B cell (primary cell): ENCODE measurements around the gene CHPF2. TPM values are rescaled to one million over a fixed set of nuclear protein-coding genes. Genes with fewer than 3 reads are reported as not detected.

Experiments used
- ATAC-seq: fragments of 200-7000 bp; cut with Tn5 transposase; one replicate; pipeline ENCODE4 v1.10.0; 2021; ENCODE audit warnings: low read depth, mild to moderate bottlenecking, moderate number of reproducible peaks, moderate library complexity
- CTCF ChIA-PET: fragments of 350-600 bp; sonication (Branson Sonifier 250); formaldehyde crosslinking; loops from one replicate; lab custom pipeline; 2021; ENCODE audit warnings: antibody characterized with exemption, inconsistent platforms; lab: Charles Lee
- POLR2A ChIA-PET: fragments of 350-600 bp; sonication (Branson Sonifier 250); formaldehyde crosslinking; loops from one replicate; lab custom pipeline; 2021; ENCODE audit warnings: antibody characterized with exemption; lab: Charles Lee
- DNase-seq: peaks from one replicate; pipeline ENCODE4 v3.0.0; 2013
- H2AFZ ChIP-seq: 2 replicates; pipeline ENCODE4 v1.6.1; 2012; ENCODE audit warnings: mild to moderate bottlenecking, low read depth, low read length; ENCODE audit not compliant: insufficient read depth, poor library complexity, severe bottlenecking
- H3K27ac ChIP-seq, 2 donors: 1 replicate in 1 of 2; 2 replicates in 1 of 2; pipeline ENCODE4 v1.5.1; 2012 to 2013; ENCODE audit warnings: low read length in 2 of 2, mild to moderate bottlenecking in 2 of 2, moderate library complexity in 1 of 2
- H3K27me3 ChIP-seq, 4 experiments: fragments of 200-600 bp in 1 of 4; sonication (generic) in 1 of 4; replicated peaks in 1 of 4; 1 replicate in 2 of 4; 2 replicates in 2 of 4; pipeline versions ENCODE4 v1.6.1 to v1.7.0; 2013 to 2016; ENCODE audit warnings: low read length in 3 of 4, mild to moderate bottlenecking in 2 of 4, mixed read lengths in 1 of 4, moderate library complexity in 1 of 4; ENCODE audit not compliant: insufficient read depth in 4 of 4, control insufficient read depth in 3 of 4; ENCODE audit errors: control extremely low read depth in 1 of 4
- H3K36me3 ChIP-seq, 2 experiments: replicated peaks in 1 of 2; 1 replicate in 1 of 2; 2 replicates in 1 of 2; pipeline versions ENCODE4 v1.6.1 to v1.7.1; 2013; ENCODE audit warnings: low read length in 1 of 2; ENCODE audit not compliant: insufficient read depth in 2 of 2, control insufficient read depth in 1 of 2; ENCODE audit errors: control extremely low read depth in 1 of 2, extremely low read depth in 1 of 2
- H3K4me1 ChIP-seq, 2 donors: fragments of 200-600 bp in 1 of 2; sonication (generic) in 1 of 2; 1 replicate in 1 of 2; 2 replicates in 1 of 2; pipeline versions ENCODE4 v1.5.1 to v1.6.1; 2013 to 2017; ENCODE audit warnings: low read length in 2 of 2; ENCODE audit not compliant: control insufficient read depth in 2 of 2, insufficient read depth in 2 of 2
- H3K4me2 ChIP-seq: replicated peaks from 2 replicates; pipeline ENCODE3; 2012; ENCODE audit warnings: mild to moderate bottlenecking, low read depth, low read length; ENCODE audit not compliant: poor library complexity, severe bottlenecking
- H3K4me3 ChIP-seq, 5 experiments: fragments of 200-600 bp in 1 of 5; sonication (generic) in 1 of 5; 1 replicate in 3 of 5; 2 replicates in 2 of 5; pipeline versions ENCODE4 v1.5.1 to v1.7.0; 2011 to 2016; ENCODE audit warnings: low read length in 4 of 5, mild to moderate bottlenecking in 4 of 5, low read depth in 2 of 5, control low read depth in 1 of 5, moderate library complexity in 1 of 5; ENCODE audit not compliant: insufficient read depth in 1 of 5; ENCODE audit errors: control extremely low read depth in 1 of 5, extremely low read depth in 1 of 5
- H3K79me2 ChIP-seq: fragments of 200-600 bp; sonication (generic); one replicate; pipeline ENCODE4 v1.6.0; 2016; ENCODE audit warnings: low read length; ENCODE audit not compliant: control insufficient read depth, insufficient read depth
- H3K9ac ChIP-seq: fragments of 200-600 bp; sonication (generic); 2 replicates; pipeline ENCODE4 v1.6.1; 2017; ENCODE audit warnings: mild to moderate bottlenecking, low read length, moderate library complexity
- H3K9me3 ChIP-seq, 3 donors: one replicate each; pipeline versions ENCODE4 v1.6.1 to v1.7.1; 2013; ENCODE audit warnings: low read length in 2 of 3; ENCODE audit not compliant: control insufficient read depth in 2 of 3, insufficient read depth in 1 of 3; ENCODE audit errors: control extremely low read depth in 1 of 3
- H4K20me1 ChIP-seq: 2 replicates; pipeline ENCODE4 v1.6.0; 2012; ENCODE audit warnings: mild to moderate bottlenecking, low read length; ENCODE audit not compliant: insufficient read depth, control insufficient read depth, poor library complexity, severe bottlenecking
- H3K27ac Mint-ChIP-seq: one replicate; pipeline ENCODE4 v1.8.0; 2021; ENCODE audit warnings: mixed read lengths
- H3K27me3 Mint-ChIP-seq: one replicate; pipeline ENCODE4 v1.8.0; 2021; ENCODE audit warnings: mixed read lengths
- H3K4me1 Mint-ChIP-seq: one replicate; pipeline ENCODE4 v1.8.0; 2021; ENCODE audit warnings: mixed read lengths
- H3K4me3 Mint-ChIP-seq: one replicate; pipeline ENCODE4 v1.8.0; 2021; ENCODE audit warnings: mixed read lengths
- H3K9me3 Mint-ChIP-seq: one replicate; pipeline ENCODE4 v1.8.0; 2022; ENCODE audit warnings: mixed read lengths; ENCODE audit not compliant: insufficient read depth
- CTCF ChIP-seq: fragments of 200-600 bp; IDR thresholded peaks from one replicate; pipeline ENCODE4 v1.8.0; 2022; ENCODE audit warnings: antibody characterized with exemption, mild to moderate bottlenecking
- EZH2 ChIP-seq: IDR thresholded peaks from 2 replicates; pipeline ENCODE4 v1.6.1; 2012; ENCODE audit warnings: borderline replicate concordance, low read depth, mild to moderate bottlenecking, moderate library complexity, low read length; ENCODE audit not compliant: insufficient read depth, poor library complexity, severe bottlenecking
- WGBS: methylation state at CpG from one replicate; pipeline ENCODE4 v1.1.5; 2013; ENCODE audit warnings: missing lambda C conversion rate; ENCODE audit not compliant: insufficient coverage; 5-methylcytosine and 5-hydroxymethylcytosine counted together
- intact Hi-C: fragments of 100-400 bp; cut with micrococcal nuclease; formaldehyde crosslinking; loops from one replicate; pipeline ENCODE4 v1.10.0; 2022
- polyA plus RNA-seq: library from polyadenylated mRNA; depleted of rRNA; stranded (reverse); fragments of >200 nt; gene quantifications from 2 replicates; pipeline ENCODE4 v1.2.3, GENCODE V29; 2012
- total RNA-seq, 2 donors: library from RNA; stranded (reverse); fragments of 120-200 nt in 1 of 2; gene quantifications; 1 replicate in 1 of 2; 2 replicates in 1 of 2; pipeline versions ENCODE4 v1.2.3 to v1.2.4, GENCODE V29; 2013 to 2022

The CHPF2 gene
- total and polyA plus RNA-seq, 2 donors (not counting 1 experiment from before 2014, with no cell fraction given) = 39.4 to 39.9 TPM

GRCh38 chr7:151215396-151215795 lies 16.9 kb upstream of the CHPF2 start:
- no peaks in the 10 kb centered on the region for H3K4me1 ChIP-seq
- no peaks in the 10 kb centered on the region for H3K27me3 ChIP-seq
- Mint-ChIP-seq H3K9me3 (no peaks in the 10 kb centered on the region), H3K4me1 (no peaks in the 10 kb centered on the region), H3K27me3 (no peaks in the 10 kb centered on the region), H3K4me3 (no peak overlapping the region), H3K27ac (no peak overlapping the region)
- no peak overlapping the region for H3K27ac ChIP-seq
- CTCF ChIA-PET = no interaction called here
- POLR2A ChIA-PET = no interaction called here
- intact Hi-C loops = no loop called here
- WGBS = 100% methylated on average over 4 of the region's 5 CpGs
- no peaks in the 10 kb centered on the region for H3K79me2 ChIP-seq
- no peak overlapping the region for H3K4me2 ChIP-seq
- TF ChIP-seq CTCF (no peak), EZH2 (no peak)
- H3K4me3 ChIP-seq = no peak overlapping the region
- no peaks in the 10 kb centered on the region for H3K9me3 ChIP-seq
- H3K36me3 ChIP-seq = peaks cover 0 to 64% of the 10 kb centered on the region in 2 experiments
- no peak for DNase-seq
- no peaks in the 10 kb centered on the region for H4K20me1 ChIP-seq
- H3K9ac ChIP-seq = no peak overlapping the region
- ATAC-seq = no peak
- H2AFZ ChIP-seq = no peak overlapping the region

- H3K27ac Mint-ChIP-seq = no peak overlapping the region
- H3K79me2 ChIP-seq = no peaks in the 10 kb centered on the region
- no peak overlapping the region for H3K9ac ChIP-seq
- ATAC-seq = no peak
- no peak overlapping the region for H3K27ac ChIP-seq
- no peaks in the 10 kb centered on the region for H3K27me3 ChIP-seq
- intact Hi-C loops = no loop called here
- ChIA-PET CTCF (no interaction called here), POLR2A (interaction anchor here (2.2 kb wide), 1 partner anchor 9 kb away, joined by 4 read pairs; the partner anchor contains the start of gene ABCF2)
- DNase-seq = no peak
- TF ChIP-seq CTCF (no peak), EZH2 (no peak)
- no peak overlapping the region for H2AFZ ChIP-seq
- H4K20me1 ChIP-seq = no peaks in the 10 kb centered on the region
- no peaks in the 10 kb centered on the region for H3K9me3 ChIP-seq
- H3K4me3 Mint-ChIP-seq = no peak overlapping the region
- H3K27me3 Mint-ChIP-seq = no peaks in the 10 kb centered on the region
- no peak overlapping the region for H3K4me2 ChIP-seq
- WGBS = 93% methylated on average over 5 of the region's 9 CpGs
- no peaks in the 10 kb centered on the region for H3K4me1 Mint-ChIP-seq
- no peak overlapping the region for H3K4me3 ChIP-seq
- no peaks in the 10 kb centered on the region for H3K4me1 ChIP-seq
- H3K9me3 Mint-ChIP-seq = no peaks in the 10 kb centered on the region
- H3K36me3 ChIP-seq = peaks cover 0 to 87% of the 10 kb centered on the region in 2 experiments
Observed at GRCh38 chr7:151218170-151218569, 14.1 kb upstream of the CHPF2 start.
